Endothelial cell (in vitro differentiated cells): ENCODE results near the gene ALK. TPM values are rescaled to one million over a fixed set of nuclear protein-coding genes. Genes with fewer than 3 reads are reported as not detected.

ENCODE experiments used
- DNase-seq: peaks from one replicate; pipeline ENCODE4 v3.0.0; 2021; ENCODE audit warnings: low spot score
- H3K27ac Mint-ChIP-seq: one replicate; pipeline ENCODE4 v1.8.0; 2021; ENCODE audit warnings: mixed read lengths, inconsistent platforms; ENCODE audit not compliant: unreplicated experiment
- H3K27me3 Mint-ChIP-seq: one replicate; pipeline ENCODE4 v1.8.0; 2021; ENCODE audit warnings: mild to moderate bottlenecking, moderate library complexity, mixed read lengths, inconsistent platforms; ENCODE audit not compliant: unreplicated experiment
- H3K36me3 Mint-ChIP-seq: one replicate; pipeline ENCODE4 v1.8.0; 2021; ENCODE audit warnings: mild to moderate bottlenecking, low read depth, mixed read lengths, inconsistent platforms; ENCODE audit not compliant: unreplicated experiment
- H3K4me1 Mint-ChIP-seq: one replicate; pipeline ENCODE4 v1.8.0; 2021; ENCODE audit warnings: mild to moderate bottlenecking, mixed read lengths, inconsistent platforms; ENCODE audit not compliant: unreplicated experiment
- H3K4me3 Mint-ChIP-seq: one replicate; pipeline ENCODE4 v1.8.0; 2021; ENCODE audit warnings: mild to moderate bottlenecking, mixed read lengths, inconsistent platforms; ENCODE audit not compliant: unreplicated experiment
- H3K9me3 Mint-ChIP-seq: one replicate; pipeline ENCODE4 v1.8.0; 2021; ENCODE audit warnings: mixed read lengths, inconsistent platforms; ENCODE audit not compliant: unreplicated experiment
- CTCF ChIP-seq: fragments of 200-600 bp; sonication (generic); IDR thresholded peaks from one replicate; pipeline ENCODE4 v1.5.0; 2021; ENCODE audit warnings: antibody characterized with exemption; ENCODE audit not compliant: unreplicated experiment
- total RNA-seq: library from RNA; stranded (reverse); fragmentation: NEBNext Ultra II Directional; extraction: Animal tissue kit (Norgen Biotek cat#: 25700); gene quantifications from one replicate; pipeline ENCODE4 v1.2.1, GENCODE V29; 2021; ENCODE audit not compliant: unreplicated experiment

The ALK gene
- total RNA-seq, 1 donor from 2014 or later, result 0.05 TPM

- H3K36me3 Mint-ChIP-seq, result no peaks in the 10 kb centered on the region
- DNase-seq, result no peak
- no peaks in the 10 kb centered on the region for H3K9me3 Mint-ChIP-seq
- no peak overlapping the region for H3K4me3 Mint-ChIP-seq
- H3K27me3 Mint-ChIP-seq, result no peaks in the 10 kb centered on the region
- H3K4me1 Mint-ChIP-seq, result peaks cover 12% of the 10 kb centered on the region
- no peak for TF ChIP-seq CTCF
- no peak overlapping the region for H3K27ac Mint-ChIP-seq
Observed at GRCh38 chr2:29206941-29207340, 714.4 kb downstream of the ALK start.

GRCh38 chr2:29202819-29203495, 718.4 kb downstream of the ALK start:
- TF ChIP-seq CTCF, result no peak
- peaks cover 14% of the 10 kb centered on the region for H3K4me1 Mint-ChIP-seq
- no peaks in the 10 kb centered on the region for H3K9me3 Mint-ChIP-seq
- DNase-seq, result no peak
- H3K4me3 Mint-ChIP-seq, result no peak overlapping the region
- no peaks in the 10 kb centered on the region for H3K27me3 Mint-ChIP-seq
- H3K36me3 Mint-ChIP-seq, result no peaks in the 10 kb centered on the region
- H3K27ac Mint-ChIP-seq, result no peak overlapping the region

GRCh38 chr2:29201979-29202378, 719.4 kb downstream of the ALK start:
- no peak for DNase-seq
- H3K36me3 Mint-ChIP-seq, result no peaks in the 10 kb centered on the region
- no peak overlapping the region for H3K27ac Mint-ChIP-seq
- no peaks in the 10 kb centered on the region for H3K9me3 Mint-ChIP-seq
- no peak for TF ChIP-seq CTCF
- peaks cover 14% of the 10 kb centered on the region for H3K4me1 Mint-ChIP-seq
- H3K27me3 Mint-ChIP-seq, result no peaks in the 10 kb centered on the region
- H3K4me3 Mint-ChIP-seq, result peak overlapping the region; percentile 0

- no peak overlapping the region for H3K4me3 Mint-ChIP-seq
- no peak overlapping the region for H3K27ac Mint-ChIP-seq
- H3K4me1 Mint-ChIP-seq, result peaks cover 4% of the 10 kb centered on the region
- peaks cover 2% of the 10 kb centered on the region for H3K27me3 Mint-ChIP-seq
- peak; percentile 79 for TF ChIP-seq CTCF
- H3K36me3 Mint-ChIP-seq, result no peaks in the 10 kb centered on the region
- H3K9me3 Mint-ChIP-seq, result no peaks in the 10 kb centered on the region
- peak; percentile 82 for DNase-seq
Observed at GRCh38 chr2:29196792-29197788, 724.3 kb downstream of the ALK start.
